MV-4-11 (cell line): ENCODE measurements around the gene SBF1.
"Not testable (repeated sequence)": the region's sequence is repeated elsewhere in the genome, so short reads cannot be mapped to it uniquely, and the experiment has no call there.

ENCODE experiments used
- DNase-seq: peaks from one replicate; lab custom pipeline; 2025; lab: John Stamatoyannopoulos, UW

The SBF1 gene, protein sequence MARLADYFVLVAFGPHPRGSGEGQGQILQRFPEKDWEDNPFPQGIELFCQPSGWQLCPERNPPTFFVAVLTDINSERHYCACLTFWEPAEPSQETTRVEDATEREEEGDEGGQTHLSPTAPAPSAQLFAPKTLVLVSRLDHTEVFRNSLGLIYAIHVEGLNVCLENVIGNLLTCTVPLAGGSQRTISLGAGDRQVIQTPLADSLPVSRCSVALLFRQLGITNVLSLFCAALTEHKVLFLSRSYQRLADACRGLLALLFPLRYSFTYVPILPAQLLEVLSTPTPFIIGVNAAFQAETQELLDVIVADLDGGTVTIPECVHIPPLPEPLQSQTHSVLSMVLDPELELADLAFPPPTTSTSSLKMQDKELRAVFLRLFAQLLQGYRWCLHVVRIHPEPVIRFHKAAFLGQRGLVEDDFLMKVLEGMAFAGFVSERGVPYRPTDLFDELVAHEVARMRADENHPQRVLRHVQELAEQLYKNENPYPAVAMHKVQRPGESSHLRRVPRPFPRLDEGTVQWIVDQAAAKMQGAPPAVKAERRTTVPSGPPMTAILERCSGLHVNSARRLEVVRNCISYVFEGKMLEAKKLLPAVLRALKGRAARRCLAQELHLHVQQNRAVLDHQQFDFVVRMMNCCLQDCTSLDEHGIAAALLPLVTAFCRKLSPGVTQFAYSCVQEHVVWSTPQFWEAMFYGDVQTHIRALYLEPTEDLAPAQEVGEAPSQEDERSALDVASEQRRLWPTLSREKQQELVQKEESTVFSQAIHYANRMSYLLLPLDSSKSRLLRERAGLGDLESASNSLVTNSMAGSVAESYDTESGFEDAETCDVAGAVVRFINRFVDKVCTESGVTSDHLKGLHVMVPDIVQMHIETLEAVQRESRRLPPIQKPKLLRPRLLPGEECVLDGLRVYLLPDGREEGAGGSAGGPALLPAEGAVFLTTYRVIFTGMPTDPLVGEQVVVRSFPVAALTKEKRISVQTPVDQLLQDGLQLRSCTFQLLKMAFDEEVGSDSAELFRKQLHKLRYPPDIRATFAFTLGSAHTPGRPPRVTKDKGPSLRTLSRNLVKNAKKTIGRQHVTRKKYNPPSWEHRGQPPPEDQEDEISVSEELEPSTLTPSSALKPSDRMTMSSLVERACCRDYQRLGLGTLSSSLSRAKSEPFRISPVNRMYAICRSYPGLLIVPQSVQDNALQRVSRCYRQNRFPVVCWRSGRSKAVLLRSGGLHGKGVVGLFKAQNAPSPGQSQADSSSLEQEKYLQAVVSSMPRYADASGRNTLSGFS (N-terminal part only)

GRCh38 chr22:50474710-50475651 is at the start of gene SBF1:
Gene SBF1 (minus strand): TSS chr22:50475035. CDS start chr22:50474840, 195 bp downstream.
- DNase-seq, result peak; percentile 75

GRCh38 chr22:50523806-50524675 is 49.2 kb upstream of the SBF1 start:
- no peak for DNase-seq

GRCh38 chr22:50523458-50523805 is 48.6 kb upstream of the SBF1 start:
- no peak for DNase-seq

DNA sequence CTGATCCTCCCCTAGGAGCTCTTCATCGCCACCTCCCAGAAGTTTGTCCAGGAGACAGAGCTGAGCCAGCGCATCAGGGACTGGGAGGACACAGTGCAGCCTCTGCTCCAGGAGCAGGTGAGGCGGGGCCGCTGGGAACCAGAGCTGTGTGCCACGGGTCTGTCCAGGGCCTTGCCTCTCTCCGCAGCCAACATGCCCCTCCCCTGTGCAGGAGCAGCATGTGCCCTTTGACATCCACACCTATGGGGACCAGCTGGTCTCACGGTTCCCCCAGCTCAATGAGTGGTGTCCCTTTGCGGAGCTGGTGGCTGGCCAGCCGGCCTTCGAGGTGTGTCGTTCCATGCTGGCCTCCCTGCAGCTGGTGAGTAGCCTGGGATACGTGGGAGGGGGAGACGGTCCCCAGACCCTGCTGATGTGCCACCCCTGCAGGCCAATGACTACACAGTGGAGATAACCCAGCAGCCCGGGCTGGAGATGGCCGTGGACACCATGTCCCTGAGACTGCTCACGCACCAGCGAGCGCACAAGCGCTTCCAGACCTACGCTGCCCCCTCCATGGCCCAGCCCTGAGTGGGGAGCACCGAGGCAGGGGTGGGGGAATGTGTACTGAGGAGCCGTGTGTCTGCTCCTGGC is 48.1 kb upstream of the SBF1 start:
- no peak for DNase-seq

DNA sequence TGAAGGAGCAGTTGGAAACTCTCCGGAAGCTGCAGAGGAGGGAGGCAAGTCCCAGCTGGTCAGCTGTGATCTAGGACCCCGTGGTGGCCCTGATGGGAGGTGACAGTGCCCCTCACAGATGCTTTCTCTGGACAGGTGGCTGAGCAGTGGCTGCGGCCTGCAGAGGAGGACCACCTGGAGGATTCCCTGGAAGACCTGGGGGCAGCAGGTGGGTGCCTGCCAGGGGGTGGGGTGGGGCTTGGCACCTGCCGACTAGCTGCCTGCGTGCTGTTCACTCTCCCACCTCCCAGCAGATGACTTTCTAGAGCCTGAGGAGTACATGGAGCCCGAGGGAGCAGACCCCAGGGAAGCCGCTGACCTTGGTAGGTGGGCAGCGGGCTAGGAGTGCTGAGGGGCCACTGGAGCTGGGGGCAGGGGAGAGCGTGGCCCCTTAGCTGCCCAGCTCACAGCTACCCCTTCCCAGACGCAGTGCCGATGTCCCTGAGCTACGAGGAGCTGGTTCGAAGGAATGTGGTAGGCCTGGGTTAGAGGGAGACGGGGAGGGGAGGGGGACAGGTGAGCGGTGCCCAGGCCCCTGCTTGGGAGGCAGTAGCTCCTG is 47.5 kb upstream of the SBF1 start:
- no peak for DNase-seq

DNA sequence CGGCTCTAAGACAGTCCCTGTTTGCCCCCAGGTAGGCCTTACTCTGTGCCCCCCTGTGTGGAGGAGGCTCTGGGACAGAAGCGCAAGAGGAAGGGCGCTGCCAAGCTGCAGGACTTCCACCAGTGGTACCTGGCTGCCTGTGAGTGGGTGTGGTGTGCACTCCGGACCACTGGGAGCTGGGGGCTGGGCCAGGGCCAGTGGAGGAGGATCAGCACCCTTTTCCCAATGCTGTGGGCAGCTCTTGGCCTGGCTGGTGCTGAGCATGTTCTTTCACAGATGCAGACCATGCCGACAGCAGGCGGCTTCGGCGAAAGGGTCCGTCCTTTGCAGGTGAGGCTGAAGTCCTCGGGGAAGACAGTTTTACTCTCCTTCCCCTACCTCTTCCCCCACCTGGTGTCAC is 46.9 kb upstream of the SBF1 start:
- no peak for DNase-seq

DNA sequence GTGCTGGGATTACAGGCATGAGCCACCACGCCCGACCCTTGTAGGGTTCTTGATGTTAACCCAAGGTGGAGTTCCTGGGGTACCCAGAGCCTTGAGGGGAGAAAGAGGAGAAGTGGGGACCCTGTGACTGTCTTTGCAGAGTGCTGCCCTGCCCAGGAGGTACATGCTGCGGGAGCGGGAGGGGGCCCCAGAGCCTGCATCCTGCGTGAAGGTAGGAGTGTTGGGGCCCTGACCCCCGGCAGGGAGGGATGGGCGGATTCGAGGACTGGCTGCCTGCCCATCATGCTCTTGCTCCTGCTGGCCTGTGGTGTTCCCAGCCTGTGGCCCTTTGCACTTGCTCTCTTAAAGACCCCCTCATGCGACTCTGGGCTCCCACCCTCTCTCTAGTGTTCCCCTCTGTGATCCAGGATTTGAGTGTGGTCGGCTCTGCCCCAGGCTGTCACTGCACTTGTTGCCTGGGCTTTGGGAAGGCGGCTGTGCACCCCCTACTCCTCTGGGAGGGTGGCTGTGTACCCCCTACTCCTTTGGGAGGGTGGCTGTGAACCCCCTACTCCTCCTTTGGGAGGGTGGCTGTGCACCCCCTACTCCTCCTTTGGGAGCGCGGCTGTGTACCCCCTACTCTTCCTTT is 46.1 kb upstream of the SBF1 start:
- no peak for DNase-seq

GRCh38 chr22:50520184-50520583 is 45.3 kb upstream of the SBF1 start:
- DNase-seq, result not testable (repeated sequence)

- DNase-seq, result no peak
Observed at GRCh38 chr22:50519151-50519550, 44.3 kb upstream of the SBF1 start.

DNA sequence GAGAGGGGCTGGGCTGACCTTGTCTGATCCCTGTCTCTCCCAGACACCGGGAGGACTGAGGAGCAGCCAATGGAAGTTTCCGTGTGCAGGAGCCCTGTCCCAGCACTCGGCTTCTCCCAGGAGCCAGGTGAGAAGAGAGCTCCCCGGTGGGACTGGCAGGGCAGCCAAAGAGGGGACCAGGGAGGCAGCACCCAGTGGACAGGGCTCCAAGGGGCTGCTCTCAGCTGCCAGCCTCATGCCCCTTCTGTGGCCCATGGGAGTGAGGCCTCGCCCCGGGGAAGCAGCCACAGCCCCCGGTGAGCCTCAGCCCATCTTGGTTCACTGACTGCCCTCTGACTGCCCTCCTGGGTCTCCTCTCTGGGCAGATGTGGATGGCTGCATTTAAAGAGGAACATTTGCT is 43.8 kb upstream of the SBF1 start:
- no peak for DNase-seq

- no peak for DNase-seq
Observed at GRCh38 chr22:50517495-50518260, 42.8 kb upstream of the SBF1 start.

DNA sequence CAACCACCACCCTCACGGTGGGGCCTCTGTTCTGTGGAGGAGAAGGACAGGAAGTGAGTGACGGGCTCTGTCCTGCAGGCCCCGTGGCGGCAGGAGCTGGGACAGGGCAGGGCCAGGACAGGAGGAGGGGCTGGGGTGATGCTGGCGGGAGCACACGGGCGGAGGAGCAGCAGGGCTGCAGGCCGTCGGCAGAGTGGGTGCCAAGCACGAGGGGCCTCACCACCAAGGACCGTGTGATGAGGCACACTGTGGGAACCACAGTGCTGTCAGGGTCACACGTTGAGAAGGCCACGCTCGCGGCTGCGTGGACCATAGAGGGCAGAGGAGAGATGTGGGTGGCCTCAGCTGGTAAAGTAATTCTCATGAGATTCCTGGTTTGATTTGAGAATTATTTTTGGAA is 42.1 kb upstream of the SBF1 start:
- no peak for DNase-seq

- DNase-seq, result no peak
Observed at GRCh38 chr22:50516068-50516467, 41.2 kb upstream of the SBF1 start.

DNA sequence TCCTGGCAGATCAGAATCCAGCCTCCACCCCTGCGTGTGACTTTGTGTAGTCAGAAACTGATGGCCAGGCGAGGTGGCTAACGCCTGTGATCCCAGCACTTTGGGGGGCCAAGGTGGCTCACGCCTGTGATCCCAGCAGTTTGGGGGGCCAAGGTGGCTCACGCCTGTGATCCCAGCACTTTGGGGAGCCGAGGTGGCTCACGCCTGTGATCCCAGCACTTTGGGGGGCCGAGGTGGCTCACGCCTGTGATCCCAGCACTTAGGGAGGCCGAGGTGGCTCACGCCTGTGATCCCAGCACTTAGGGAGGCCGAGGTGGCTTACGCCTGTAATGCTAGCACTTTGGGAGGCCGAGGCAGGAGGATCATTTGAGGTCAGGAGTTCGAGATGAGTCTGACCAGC is 38.3 kb upstream of the SBF1 start:
- DNase-seq, result no peak

- no peak for DNase-seq
Observed at GRCh38 chr22:50508897-50509296, 34.1 kb upstream of the SBF1 start.

GRCh38 chr22:50507991-50508884 is 33.4 kb upstream of the SBF1 start, which contains the start of gene NCAPH2:
Gene NCAPH2 (plus strand): TSS chr22:50508224. CDS start chr22:50508338, 114 bp downstream.
- peak; percentile 91 for DNase-seq

DNA sequence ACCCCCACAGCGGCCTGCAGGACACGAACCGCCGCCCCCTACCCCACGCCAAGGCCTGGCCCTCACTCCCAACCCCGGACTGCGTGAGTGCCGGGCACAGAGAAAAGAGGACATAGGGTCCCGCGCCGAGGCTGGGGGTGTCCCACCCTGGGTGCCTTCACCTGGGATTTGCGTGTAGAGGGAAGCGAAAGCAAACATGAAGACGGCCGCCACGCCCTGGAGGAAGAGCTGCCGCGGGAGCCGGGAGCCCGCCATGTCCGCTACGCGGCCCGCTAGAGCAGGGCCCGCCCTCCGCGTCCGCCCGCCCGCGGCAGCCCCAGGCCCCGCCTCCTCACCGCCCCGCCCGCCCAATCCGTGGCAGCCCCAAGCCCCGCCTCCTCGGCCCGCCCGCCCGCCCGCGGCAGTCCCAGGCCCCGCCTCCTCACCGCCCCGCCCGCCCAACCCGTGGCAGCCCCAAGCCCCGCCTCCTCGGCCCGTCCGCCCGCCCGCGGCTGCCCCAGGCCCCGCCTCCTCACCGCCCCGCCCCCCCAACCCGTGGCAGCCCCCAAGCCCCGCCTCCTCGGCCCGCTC is 32.7 kb upstream of the SBF1 start, which contains the start of gene LMF2:
LMF2 (minus strand) TSS at position 282 of the 570 bp plus-strand sequence; CDS start at position 255, 27 bp downstream.
- peak; percentile 80 for DNase-seq
